ENCODE measurements around the gene RBFOX1. TPM values are rescaled to one million over a fixed set of nuclear protein-coding genes. Genes with fewer than 3 reads are reported as not detected.

Gene RBFOX1
- polyA plus RNA-seq, 1 donor from 2014 or later, result 56.8 TPM

DNA sequence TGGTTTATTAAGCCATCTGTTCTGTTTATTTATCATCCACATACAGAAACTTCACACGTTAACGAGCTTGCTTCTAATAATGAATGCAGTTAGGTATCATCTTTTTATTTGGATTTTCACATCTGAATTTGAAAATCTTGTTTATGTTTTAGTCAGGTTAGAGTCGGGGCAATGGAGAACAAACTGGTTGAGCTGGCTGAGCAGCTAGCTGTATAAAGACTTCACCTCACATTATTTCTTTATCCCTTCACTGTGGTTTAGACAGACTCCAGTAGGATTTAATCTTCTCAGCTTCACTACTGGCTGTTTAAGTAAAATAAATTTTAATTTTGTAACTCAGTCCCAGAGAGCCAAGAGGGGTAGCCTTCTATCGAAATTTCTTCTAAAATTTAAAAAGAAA, 415.9 kb downstream of the RBFOX1 start:
- Histone ChIP-seq H3K27ac (ENCODE audit: low read length) (no peak overlapping the region), H3K27me3 (ENCODE audit: insufficient read depth, low read depth, low read length) (no peaks in the 10 kb centered on the region), H3K4me2 (ENCODE audit: low read length) (no peak overlapping the region), H4K20me1 (ENCODE audit: insufficient read depth) (no peaks in the 10 kb centered on the region), H3K4me3 (ENCODE audit: low read length) (no peak overlapping the region), H3K9me2 (ENCODE audit: insufficient read depth, low read length) (no peaks in the 10 kb centered on the region), H3K9me3 (ENCODE audit: low read length) (no peaks in the 10 kb centered on the region), H2AFZ (ENCODE audit: low read depth, low read length) (no peak overlapping the region), H3K79me2 (replicated peaks; ENCODE audit: insufficient read depth, low read length) (no peaks in the 10 kb centered on the region), H3K36me3 (ENCODE audit: insufficient read depth, low read length) (no peaks in the 10 kb centered on the region), H3K9ac (ENCODE audit: low read length) (no peak overlapping the region), H3F3A (ENCODE audit: insufficient read depth, low read length, poor library complexity, severe bottlenecking) (no peaks in the 10 kb centered on the region)
- TF ChIP-seq MXI1 (conservative IDR thresholded peaks at IDR 0.05; ENCODE audit: poor library complexity, severe bottlenecking) (no peak), SMC3 (conservative IDR thresholded peaks at IDR 0.05; ENCODE audit: poor library complexity) (no peak), RAD21 (conservative IDR thresholded peaks at IDR 0.05) (no peak), EZH2 (IDR thresholded peaks at IDR 0.05; ENCODE audit: borderline replicate concordance, insufficient read depth, low read length, poor library complexity, severe bottlenecking) (no peak), POLR2AphosphoS5 (IDR thresholded peaks at IDR 0.05) (no peak), EP300 (conservative IDR thresholded peaks at IDR 0.05; ENCODE audit: poor library complexity, severe bottlenecking) (no peak), TAF1 (IDR thresholded peaks at IDR 0.05; ENCODE audit: low read depth) (no peak)
- TF ChIP-seq, protein P1, sequence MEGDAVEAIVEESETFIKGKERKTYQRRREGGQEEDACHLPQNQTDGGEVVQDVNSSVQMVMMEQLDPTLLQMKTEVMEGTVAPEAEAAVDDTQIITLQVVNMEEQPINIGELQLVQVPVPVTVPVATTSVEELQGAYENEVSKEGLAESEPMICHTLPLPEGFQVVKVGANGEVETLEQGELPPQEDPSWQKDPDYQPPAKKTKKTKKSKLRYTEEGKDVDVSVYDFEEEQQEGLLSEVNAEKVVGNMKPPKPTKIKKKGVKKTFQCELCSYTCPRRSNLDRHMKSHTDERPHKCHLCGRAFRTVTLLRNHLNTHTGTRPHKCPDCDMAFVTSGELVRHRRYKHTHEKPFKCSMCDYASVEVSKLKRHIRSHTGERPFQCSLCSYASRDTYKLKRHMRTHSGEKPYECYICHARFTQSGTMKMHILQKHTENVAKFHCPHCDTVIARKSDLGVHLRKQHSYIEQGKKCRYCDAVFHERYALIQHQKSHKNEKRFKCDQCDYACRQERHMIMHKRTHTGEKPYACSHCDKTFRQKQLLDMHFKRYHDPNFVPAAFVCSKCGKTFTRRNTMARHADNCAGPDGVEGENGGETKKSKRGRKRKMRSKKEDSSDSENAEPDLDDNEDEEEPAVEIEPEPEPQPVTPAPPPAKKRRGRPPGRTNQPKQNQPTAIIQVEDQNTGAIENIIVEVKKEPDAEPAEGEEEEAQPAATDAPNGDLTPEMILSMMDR (IDR thresholded peaks at IDR 0.05; ENCODE audit: poor library complexity, severe bottlenecking), result no peak
- TF ChIP-seq, protein P2, sequence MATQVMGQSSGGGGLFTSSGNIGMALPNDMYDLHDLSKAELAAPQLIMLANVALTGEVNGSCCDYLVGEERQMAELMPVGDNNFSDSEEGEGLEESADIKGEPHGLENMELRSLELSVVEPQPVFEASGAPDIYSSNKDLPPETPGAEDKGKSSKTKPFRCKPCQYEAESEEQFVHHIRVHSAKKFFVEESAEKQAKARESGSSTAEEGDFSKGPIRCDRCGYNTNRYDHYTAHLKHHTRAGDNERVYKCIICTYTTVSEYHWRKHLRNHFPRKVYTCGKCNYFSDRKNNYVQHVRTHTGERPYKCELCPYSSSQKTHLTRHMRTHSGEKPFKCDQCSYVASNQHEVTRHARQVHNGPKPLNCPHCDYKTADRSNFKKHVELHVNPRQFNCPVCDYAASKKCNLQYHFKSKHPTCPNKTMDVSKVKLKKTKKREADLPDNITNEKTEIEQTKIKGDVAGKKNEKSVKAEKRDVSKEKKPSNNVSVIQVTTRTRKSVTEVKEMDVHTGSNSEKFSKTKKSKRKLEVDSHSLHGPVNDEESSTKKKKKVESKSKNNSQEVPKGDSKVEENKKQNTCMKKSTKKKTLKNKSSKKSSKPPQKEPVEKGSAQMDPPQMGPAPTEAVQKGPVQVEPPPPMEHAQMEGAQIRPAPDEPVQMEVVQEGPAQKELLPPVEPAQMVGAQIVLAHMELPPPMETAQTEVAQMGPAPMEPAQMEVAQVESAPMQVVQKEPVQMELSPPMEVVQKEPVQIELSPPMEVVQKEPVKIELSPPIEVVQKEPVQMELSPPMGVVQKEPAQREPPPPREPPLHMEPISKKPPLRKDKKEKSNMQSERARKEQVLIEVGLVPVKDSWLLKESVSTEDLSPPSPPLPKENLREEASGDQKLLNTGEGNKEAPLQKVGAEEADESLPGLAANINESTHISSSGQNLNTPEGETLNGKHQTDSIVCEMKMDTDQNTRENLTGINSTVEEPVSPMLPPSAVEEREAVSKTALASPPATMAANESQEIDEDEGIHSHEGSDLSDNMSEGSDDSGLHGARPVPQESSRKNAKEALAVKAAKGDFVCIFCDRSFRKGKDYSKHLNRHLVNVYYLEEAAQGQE (IDR thresholded peaks at IDR 0.05; ENCODE audit: borderline replicate concordance), result no peak

DNA sequence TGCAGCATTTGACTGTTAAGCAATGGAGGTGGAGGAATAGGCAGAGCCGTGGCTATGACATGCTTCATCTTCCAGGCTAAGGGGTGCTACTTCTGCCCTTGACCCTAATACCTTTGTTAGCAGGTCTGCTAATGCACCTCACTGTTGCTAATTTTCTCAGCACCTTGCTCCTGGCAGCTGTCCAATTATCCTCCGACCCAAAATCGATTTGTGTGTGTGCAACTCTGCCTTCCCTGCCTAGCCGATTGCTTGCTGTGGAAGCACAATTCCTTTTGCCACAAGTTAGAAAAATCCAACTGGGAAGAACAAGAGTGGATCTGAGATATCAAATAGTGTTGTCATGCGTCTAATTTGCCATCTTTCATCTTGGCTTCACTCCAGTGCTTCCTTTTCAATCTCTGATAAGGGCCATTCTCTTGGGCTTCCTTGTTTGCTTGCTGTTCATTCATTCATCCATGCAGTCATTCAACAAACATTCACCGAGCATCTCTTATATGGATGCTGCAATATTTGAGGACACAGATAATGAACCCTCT, 422.8 kb downstream of the RBFOX1 start:
- H3K27me3 ChIP-seq (ENCODE audit: insufficient read depth, low read depth, low read length), result no peaks in the 10 kb centered on the region
- no peak overlapping the region for H3K4me2 ChIP-seq (ENCODE audit: low read length)
- TF ChIP-seq, protein P2 (IDR thresholded peaks at IDR 0.05; ENCODE audit: borderline replicate concordance), result no peak
- TF ChIP-seq MXI1 (conservative IDR thresholded peaks at IDR 0.05; ENCODE audit: poor library complexity, severe bottlenecking), result no peak
- TF ChIP-seq RAD21 (conservative IDR thresholded peaks at IDR 0.05), result no peak
- no peak for TF ChIP-seq TAF1 (IDR thresholded peaks at IDR 0.05; ENCODE audit: low read depth)
- TF ChIP-seq POLR2AphosphoS5 (IDR thresholded peaks at IDR 0.05), result no peak
- TF ChIP-seq EZH2 (IDR thresholded peaks at IDR 0.05; ENCODE audit: borderline replicate concordance, insufficient read depth, low read length, poor library complexity, severe bottlenecking), result no peak
- no peak for TF ChIP-seq SMC3 (conservative IDR thresholded peaks at IDR 0.05; ENCODE audit: poor library complexity)
- no peak for TF ChIP-seq EP300 (conservative IDR thresholded peaks at IDR 0.05; ENCODE audit: poor library complexity, severe bottlenecking)
- TF ChIP-seq, protein P1 (IDR thresholded peaks at IDR 0.05; ENCODE audit: poor library complexity, severe bottlenecking), result no peak
- H3K4me3 ChIP-seq (ENCODE audit: low read length), result no peak overlapping the region
- H3K36me3 ChIP-seq (ENCODE audit: insufficient read depth, low read length), result no peaks in the 10 kb centered on the region
- H3K9me2 ChIP-seq (ENCODE audit: insufficient read depth, low read length), result no peaks in the 10 kb centered on the region
- H3K9me3 ChIP-seq (ENCODE audit: low read length), result no peaks in the 10 kb centered on the region
- no peak overlapping the region for H3K9ac ChIP-seq (ENCODE audit: low read length)
- H2AFZ ChIP-seq (ENCODE audit: low read depth, low read length), result no peak overlapping the region
- no peaks in the 10 kb centered on the region for H3K79me2 ChIP-seq (replicated peaks; ENCODE audit: insufficient read depth, low read length)
- H3F3A ChIP-seq (ENCODE audit: insufficient read depth, low read length, poor library complexity, severe bottlenecking), result no peaks in the 10 kb centered on the region
- H3K27ac ChIP-seq (ENCODE audit: low read length), result no peak overlapping the region
- no peaks in the 10 kb centered on the region for H4K20me1 ChIP-seq (ENCODE audit: insufficient read depth)
